Endothelial cell of umbilical vein (primary cell): ENCODE measurements around the gene SCYGR6. TPM values are rescaled to one million over a fixed set of nuclear protein-coding genes. Genes with fewer than 3 reads are reported as not detected.

Experiments used
- BruUV-seq: library from RNA; stranded (reverse); fragments of 400-500 nt; replicated peaks from 2 replicates; lab custom pipeline; 2021; lab: Mats Ljungman, UMichigan
- CTCF ChIA-PET: fragments of 300-600, 350-600 bp; sonication (Branson Sonifier 250); formaldehyde crosslinking; loops from one replicate; lab custom pipeline; 2021; ENCODE audit warnings: antibody characterized with exemption, inconsistent platforms; lab: Charles Lee
- POLR2A ChIA-PET: fragments of 300-600, 350-600 bp; sonication (Branson Sonifier 250); formaldehyde crosslinking; loops from one replicate; lab custom pipeline; 2021; ENCODE audit warnings: antibody characterized with exemption, inconsistent platforms; lab: Charles Lee
- DNase-seq: peaks from one replicate; pipeline ENCODE4 v3.0.0-alpha.2; 2011; ENCODE audit warnings: low read depth, low spot score
- FAIRE-seq: peaks from 2 replicates; lab custom pipeline; 2011; peaks lifted over from hg19 to GRCh38; lab: Jason Lieb, UNC
- H2AFZ ChIP-seq: 2 replicates; pipeline ENCODE4 v1.6.0; 2012; ENCODE audit warnings: low read depth, low read length, control low read depth, inconsistent platforms
- H3K27ac ChIP-seq: 2 replicates; pipeline ENCODE4 v1.5.1; 2011; ENCODE audit warnings: low read depth, mild to moderate bottlenecking, control low read depth, low read length, moderate library complexity; ENCODE audit not compliant: insufficient read depth
- H3K27me3 ChIP-seq, 2 experiments: 2 replicates each; pipeline versions ENCODE4 v1.6.0 to v1.6.1; 2011; ENCODE audit warnings: low read length in 2 of 2, mixed read lengths in 1 of 2; ENCODE audit not compliant: control insufficient read depth in 2 of 2, insufficient read depth in 2 of 2
- H3K36me3 ChIP-seq, 2 experiments: 2 replicates in 1 of 2; 3 replicates in 1 of 2; pipeline ENCODE4 v1.5.1; 2011; ENCODE audit warnings: low read length in 2 of 2, mild to moderate bottlenecking in 1 of 2, moderate library complexity in 1 of 2; ENCODE audit not compliant: control insufficient read depth in 2 of 2, insufficient read depth in 2 of 2; ENCODE audit errors: extremely low read depth in 1 of 2
- H3K4me1 ChIP-seq: 3 replicates; pipeline ENCODE4 v1.5.1; 2011; ENCODE audit warnings: mild to moderate bottlenecking, low read length; ENCODE audit not compliant: control insufficient read depth, insufficient read depth; ENCODE audit errors: extremely low read depth
- H3K4me2 ChIP-seq: 2 replicates; pipeline ENCODE4 v1.6.1; 2011; ENCODE audit warnings: low read length, control low read depth, mixed read lengths; ENCODE audit not compliant: insufficient read depth
- H3K4me3 ChIP-seq, 3 experiments: fragments of 200-600 bp in 1 of 3; sonication (generic), shearing (Covaris generic) in 1 of 3; replicated peaks in 1 of 3; 2 replicates each; pipeline ENCODE4 v1.5.1; 2011 to 2016; ENCODE audit warnings: control low read depth in 3 of 3, low read length in 3 of 3, mild to moderate bottlenecking in 2 of 3, inconsistent platforms in 1 of 3, low read depth in 1 of 3, moderate library complexity in 1 of 3; ENCODE audit not compliant: insufficient read depth in 1 of 3
- H3K79me2 ChIP-seq: 2 replicates; pipeline ENCODE4 v1.6.0; 2012; ENCODE audit warnings: low read length, inconsistent platforms; ENCODE audit not compliant: control insufficient read depth, insufficient read depth
- H3K9ac ChIP-seq: replicated peaks from 2 replicates; pipeline ENCODE3; 2011; ENCODE audit warnings: low read length, control low read depth; ENCODE audit not compliant: insufficient read depth; ENCODE audit errors: extremely low read depth
- H3K9me1 ChIP-seq: replicated peaks from 3 replicates; pipeline ENCODE4 v1.6.0; 2011; ENCODE audit warnings: mild to moderate bottlenecking, low read length; ENCODE audit not compliant: control insufficient read depth, insufficient read depth; ENCODE audit errors: extremely low read depth
- H3K9me3 ChIP-seq: replicated peaks from 2 replicates; pipeline ENCODE4 v1.5.1; 2012; ENCODE audit warnings: low read length, inconsistent platforms; ENCODE audit not compliant: control insufficient read depth, insufficient read depth
- H4K20me1 ChIP-seq: replicated peaks from 2 replicates; pipeline ENCODE3; 2011; ENCODE audit warnings: mild to moderate bottlenecking, low read length; ENCODE audit not compliant: control insufficient read depth, insufficient read depth; ENCODE audit errors: extremely low read depth
- EZH2 ChIP-seq: IDR thresholded peaks from 2 replicates; pipeline ENCODE4 v1.6.1; 2012; ENCODE audit warnings: borderline replicate concordance, low read depth, mild to moderate bottlenecking, moderate library complexity, low read length, inconsistent platforms; ENCODE audit not compliant: severe bottlenecking
- FOS ChIP-seq: IDR thresholded peaks from 2 replicates; pipeline ENCODE4 v1.6.1; 2011; ENCODE audit warnings: mild to moderate bottlenecking, low read length, moderate library complexity, borderline replicate concordance; ENCODE audit not compliant: insufficient read depth
- GATA2 ChIP-seq: IDR thresholded peaks from 2 replicates; pipeline ENCODE4 v1.7.0; 2011; ENCODE audit warnings: low read depth, mild to moderate bottlenecking, moderate library complexity, mixed read lengths, low read length; ENCODE audit not compliant: insufficient read length, insufficient read depth
- JUN ChIP-seq: IDR thresholded peaks from 2 replicates; pipeline ENCODE4 v1.6.1; 2011; ENCODE audit warnings: borderline replicate concordance, low read depth; ENCODE audit not compliant: insufficient read length, insufficient read depth
- MAX ChIP-seq: IDR thresholded peaks from 2 replicates; pipeline ENCODE4 v1.6.1; 2011; ENCODE audit not compliant: insufficient read depth, insufficient read length
- MYC ChIP-seq: IDR thresholded peaks from one replicate; pipeline ENCODE4 v1.6.1; 2011; ENCODE audit warnings: mild to moderate bottlenecking, low read depth, low read length
- POLR2A ChIP-seq: IDR thresholded peaks from 2 replicates; pipeline ENCODE4 v1.6.1; 2012; ENCODE audit warnings: low read depth, mild to moderate bottlenecking, control low read depth, low read length
- POLR2AphosphoS5 ChIP-seq: IDR thresholded peaks from 2 replicates; pipeline ENCODE4 v1.6.1; 2012; ENCODE audit warnings: low read depth, mild to moderate bottlenecking, control low read depth, low read length, moderate library complexity; ENCODE audit not compliant: insufficient read depth
- dilution Hi-C: fragments of 300-500 bp; cut with MboI; formaldehyde crosslinking; loops from one replicate; pipeline ENCODE4 v1.15.0; 2019; ENCODE audit warnings: low sequenced_read_pairs; ENCODE audit not compliant: extremely low pct_ligation_motif_present
- intact Hi-C: fragments of 100-400 bp; cut with micrococcal nuclease; formaldehyde crosslinking; loops from one replicate; pipeline ENCODE4 v1.10.0; 2022
- polyA plus RNA-seq, 4 experiments: library from polyadenylated mRNA; depleted of rRNA in 3 of 4; stranded (reverse) in 3 of 4; unstranded in 1 of 4; fragments of >200 nt; gene quantifications; 2 replicates each; pipeline versions ENCODE4 v1.2.1 to v1.2.3, GENCODE V29; 2011 to 2012; ENCODE audit warnings: missing spikeins in 1 of 4
- total RNA-seq: library from RNA; stranded (reverse); gene quantifications from 2 replicates; pipeline ENCODE4 v1.2.3, GENCODE V29; 2021
- TF ChIP-seq, protein P1 (sequence below), 2 donors: IDR thresholded peaks; 1 replicate in 1 of 2; 2 replicates in 1 of 2; pipeline ENCODE4 v1.5.1; 2011; ENCODE audit warnings: low read length in 2 of 2, mild to moderate bottlenecking in 2 of 2, moderate library complexity in 2 of 2, control low read depth in 1 of 2, inconsistent platforms in 1 of 2, low read depth in 1 of 2; ENCODE audit not compliant: insufficient read depth in 1 of 2; ENCODE audit errors: extremely low read depth in 1 of 2

SCYGR6 gene
- total and polyA plus RNA-seq, 2 donors (not counting 3 experiments of a cell fraction or from before 2014, with no cell fraction given), result not detected

GRCh38 chr2:227677928-227678327 is 46.6 kb downstream of the SCYGR6 start:
- intact Hi-C loops, result no loop called here
- no peak for FAIRE-seq
- Histone ChIP-seq H3K9ac (no peak overlapping the region), H3K27ac (no peak overlapping the region), H3K4me1 (no peaks in the 10 kb centered on the region), H3K27me3 (no peaks in the 10 kb centered on the region), H3K36me3 (no peaks in the 10 kb centered on the region), H3K9me1 (no peaks in the 10 kb centered on the region), H3K4me2 (no peak overlapping the region), H2AFZ (no peak overlapping the region), H3K79me2 (no peaks in the 10 kb centered on the region), H3K9me3 (no peaks in the 10 kb centered on the region), H4K20me1 (no peaks in the 10 kb centered on the region), H3K4me3 (no peak overlapping the region)
- ChIA-PET POLR2A (no interaction called here), CTCF (no interaction called here)
- TF ChIP-seq EZH2, result no peak
- TF ChIP-seq, protein P1, sequence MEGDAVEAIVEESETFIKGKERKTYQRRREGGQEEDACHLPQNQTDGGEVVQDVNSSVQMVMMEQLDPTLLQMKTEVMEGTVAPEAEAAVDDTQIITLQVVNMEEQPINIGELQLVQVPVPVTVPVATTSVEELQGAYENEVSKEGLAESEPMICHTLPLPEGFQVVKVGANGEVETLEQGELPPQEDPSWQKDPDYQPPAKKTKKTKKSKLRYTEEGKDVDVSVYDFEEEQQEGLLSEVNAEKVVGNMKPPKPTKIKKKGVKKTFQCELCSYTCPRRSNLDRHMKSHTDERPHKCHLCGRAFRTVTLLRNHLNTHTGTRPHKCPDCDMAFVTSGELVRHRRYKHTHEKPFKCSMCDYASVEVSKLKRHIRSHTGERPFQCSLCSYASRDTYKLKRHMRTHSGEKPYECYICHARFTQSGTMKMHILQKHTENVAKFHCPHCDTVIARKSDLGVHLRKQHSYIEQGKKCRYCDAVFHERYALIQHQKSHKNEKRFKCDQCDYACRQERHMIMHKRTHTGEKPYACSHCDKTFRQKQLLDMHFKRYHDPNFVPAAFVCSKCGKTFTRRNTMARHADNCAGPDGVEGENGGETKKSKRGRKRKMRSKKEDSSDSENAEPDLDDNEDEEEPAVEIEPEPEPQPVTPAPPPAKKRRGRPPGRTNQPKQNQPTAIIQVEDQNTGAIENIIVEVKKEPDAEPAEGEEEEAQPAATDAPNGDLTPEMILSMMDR (IDR thresholded peaks at IDR 0.05; ENCODE audit: extremely low read depth in 1 of 2, insufficient read depth in 1 of 2, low read depth in 1 of 2, low read length in 2 of 2), result no peak
- no peak for TF ChIP-seq FOS
- no peak for TF ChIP-seq JUN
- TF ChIP-seq POLR2A, result no peak
- no peak for TF ChIP-seq MYC
- TF ChIP-seq MAX, result no peak
- no peak for TF ChIP-seq GATA2
- no peak for TF ChIP-seq POLR2AphosphoS5
- dilution Hi-C loops, result no loop called here
- no peak for DNase-seq
- BruUV-seq, result no TSS peak
